ENCODE measurements around the gene FOLR1. TPM values are rescaled to one million over a fixed set of nuclear protein-coding genes. Genes with fewer than 3 reads are reported as not detected.

FOLR1 gene
- total and polyA plus RNA-seq, 9 of the 15 experiments (the other 6 are each of a cell fraction or from before 2014, with no cell fraction given) = 0.22 to 2.3 (median 1.0) TPM

- TF ChIP-seq RERE (CRISPR knock-in tag; IDR thresholded peaks at IDR 0.05; ENCODE audit: borderline replicate concordance) (no peak), ZNF282 (CRISPR knock-in tag; IDR thresholded peaks at IDR 0.05) (no peak), EP300 (IDR thresholded peaks at IDR 0.05; ENCODE audit: low read length) (no peak; the same call in 1 of the 2 replicates), ZNF586 (CRISPR knock-in tag; conservative IDR thresholded peaks at IDR 0.05) (no peak), LCOR (CRISPR knock-in tag; IDR thresholded peaks at IDR 0.05) (peak; percentile 81), ZNF778 (CRISPR knock-in tag; IDR thresholded peaks at IDR 0.05) (no peak), CCAR2 (IDR thresholded peaks at IDR 0.05; ENCODE audit: low read depth, low read length) (no peak), MAFG (tag; conservative IDR thresholded peaks at IDR 0.05) (0 out of 2 replicates have a peak, but pooled peaks have one; percentile 11), ETV5 (CRISPR knock-in tag; IDR thresholded peaks at IDR 0.05; ENCODE audit: low read depth) (peak; percentile 53; the same call in 1 of the 2 replicates), ZFX (CRISPR knock-in tag; IDR thresholded peaks at IDR 0.05) (peak; percentile 27), C11orf30 (IDR thresholded peaks at IDR 0.05; ENCODE audit: low read depth) (peak; percentile 31; the same call in 1 of the 2 replicates), ZNF253 (CRISPR knock-in tag; conservative IDR thresholded peaks at IDR 0.05) (no peak), MBD2 (IDR thresholded peaks at IDR 0.05; ENCODE audit: borderline replicate concordance, low read depth) (peak; percentile 25; the same call in 1 of the 2 replicates), ZNF75A (CRISPR knock-in tag; IDR thresholded peaks at IDR 0.05) (no peak), FOXK2 (conservative IDR thresholded peaks at IDR 0.05 in 1 of 2, IDR thresholded peaks at IDR 0.05 in 1 of 2; ENCODE audit: low read depth in 2 of 2) (no peak), ADNP (tag; IDR thresholded peaks at IDR 0.05) (no peak), ZNF551 (CRISPR knock-in tag; IDR thresholded peaks at IDR 0.05) (no peak), NR0B1 (IDR thresholded peaks at IDR 0.05; ENCODE audit: partially characterized antibody) (no peak), ZNF696 (CRISPR knock-in tag; conservative IDR thresholded peaks at IDR 0.05) (no peak), RBM17 (IDR thresholded peaks at IDR 0.05; ENCODE audit: borderline replicate concordance, low read depth, low read length) (no peak), EGR1 (conservative IDR thresholded peaks at IDR 0.05) (peak; percentile 93), HOMEZ (CRISPR knock-in tag; IDR thresholded peaks at IDR 0.05) (no peak)
These were observed 31.1 kb downstream of the FOLR1 start (continued) for GRCh38 chr11:72222907-72223614.

Data from K562 (cell line).